ENCODE data around the gene DGKG.

DNA sequence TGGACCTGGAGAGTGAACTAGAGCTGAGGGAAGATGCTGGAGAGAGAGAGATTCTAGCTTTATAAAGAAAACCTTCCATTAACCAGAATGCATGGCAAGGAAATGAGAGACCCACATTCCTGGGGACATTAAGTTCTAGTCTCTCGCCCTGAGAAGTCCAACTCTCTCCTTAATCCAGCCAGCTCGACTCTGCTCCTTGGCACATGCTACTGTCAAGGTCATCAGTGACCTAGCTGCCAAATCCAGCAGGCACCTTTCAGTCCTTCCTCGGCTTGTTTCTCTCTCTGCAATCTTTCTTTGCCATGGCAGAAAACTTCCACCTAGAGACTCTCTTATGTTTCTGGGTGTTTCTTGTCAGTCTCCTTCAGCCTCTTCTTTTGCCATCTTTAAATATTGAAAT is 40.3 kb downstream of the DGKG start:
- TF ChIP-seq POLR2A (IDR thresholded peaks at IDR 0.05) = no peak
- no peak for TF ChIP-seq CTCF (IDR thresholded peaks at IDR 0.05)

Data from lower leg skin (tissue), 3 donors.